Measurements from ENCODE around the gene FAM180A.
"Not testable (repeated sequence)": the region's sequence is repeated elsewhere in the genome, so short reads cannot be mapped to it uniquely, and the experiment has no call there.

FAM180A gene

GRCh38 chr7:135784013-135784412, 35.4 kb upstream of the FAM180A start:
- in situ Hi-C loops (cut with HindIII; ENCODE audit: low sequenced_read_pairs): no loop called here
- DNase-seq (ENCODE audit: low read depth, low spot score): no peak
- H3K4me3 ChIP-seq (ENCODE audit: low read depth, low read length): no peak overlapping the region
- no peak for TF ChIP-seq CTCF (IDR thresholded peaks at IDR 0.05; ENCODE audit: low read depth, low read length)

GRCh38 chr7:135782801-135783200, 34.2 kb upstream of the FAM180A start:
- no peak overlapping the region for H3K4me3 ChIP-seq (ENCODE audit: low read depth, low read length)
- in situ Hi-C loops (cut with HindIII; ENCODE audit: low sequenced_read_pairs): no loop called here
- no peak for TF ChIP-seq CTCF (IDR thresholded peaks at IDR 0.05; ENCODE audit: low read depth, low read length)
- DNase-seq (ENCODE audit: low read depth, low spot score): no peak

- TF ChIP-seq CTCF (IDR thresholded peaks at IDR 0.05; ENCODE audit: low read depth, low read length): no peak
- in situ Hi-C loops (cut with HindIII; ENCODE audit: low sequenced_read_pairs): no loop called here
- no peak overlapping the region for H3K4me3 ChIP-seq (ENCODE audit: low read depth, low read length)
- no peak for DNase-seq (ENCODE audit: low read depth, low spot score)
Observed at GRCh38 chr7:135782377-135782776, 33.8 kb upstream of the FAM180A start.

- in situ Hi-C loops (cut with HindIII; ENCODE audit: low sequenced_read_pairs): no loop called here
Observed at GRCh38 chr7:135777626-135778398, 29.2 kb upstream of the FAM180A start.

GRCh38 chr7:135775915-135776314, 27.3 kb upstream of the FAM180A start:
- DNase-seq (ENCODE audit: low read depth, low spot score); in situ Hi-C loops (cut with HindIII; ENCODE audit: low sequenced_read_pairs); H3K4me3 ChIP-seq (ENCODE audit: low read depth, low read length): not testable (repeated sequence)

More at GRCh38 chr7:135777626-135778398, 29.2 kb upstream of the FAM180A start:
- DNase-seq (ENCODE audit: low read depth, low spot score): no peak
- no peak overlapping the region for H3K4me3 ChIP-seq (ENCODE audit: low read depth, low read length)
- no peak for TF ChIP-seq CTCF (IDR thresholded peaks at IDR 0.05; ENCODE audit: low read depth, low read length)

- TF ChIP-seq CTCF (IDR thresholded peaks at IDR 0.05; ENCODE audit: low read depth, low read length): no peak
- in situ Hi-C loops (cut with HindIII; ENCODE audit: low sequenced_read_pairs): no loop called here
Observed at GRCh38 chr7:135775230-135775629, 26.6 kb upstream of the FAM180A start.

GRCh38 chr7:135774284-135774683, 25.7 kb upstream of the FAM180A start:
- no peak overlapping the region for H3K4me3 ChIP-seq (ENCODE audit: low read depth, low read length)
- DNase-seq (ENCODE audit: low read depth, low spot score): peak; percentile 40
- in situ Hi-C loops (cut with HindIII; ENCODE audit: low sequenced_read_pairs): no loop called here
- no peak for TF ChIP-seq CTCF (IDR thresholded peaks at IDR 0.05; ENCODE audit: low read depth, low read length)

More at GRCh38 chr7:135775230-135775629, 26.6 kb upstream of the FAM180A start:
- no peak for DNase-seq (ENCODE audit: low read depth, low spot score)
- H3K4me3 ChIP-seq (ENCODE audit: low read depth, low read length): no peak overlapping the region
